CD4-positive, CD25-positive, alpha-beta regulatory T cell (primary cell): ENCODE measurements around the gene NABP1. TPM values are rescaled to one million over a fixed set of nuclear protein-coding genes. Genes with fewer than 3 reads are reported as not detected.

ENCODE experiments used
- ATAC-seq, 2 donors: fragments of 150-1000 bp; cut with Tn5 transposase; one replicate each; pipeline ENCODE4 v1.10.0; 2021; ENCODE audit warnings: low read depth in 2 of 2, moderate number of reproducible peaks in 2 of 2, moderate library complexity in 1 of 2
- DNase-seq, 3 donors: peaks; one replicate each; pipeline versions ENCODE4 v3.0.0 to v3.0.0-alpha.2; 2012 to 2022; ENCODE audit warnings: mixed read lengths in 1 of 3
- H3K27ac ChIP-seq: one replicate; pipeline ENCODE4 v1.7.0; 2013; ENCODE audit warnings: mild to moderate bottlenecking, low read length; ENCODE audit not compliant: insufficient read depth, poor library complexity, severe bottlenecking
- H3K27me3 ChIP-seq: one replicate; pipeline ENCODE4 v1.7.0; 2013; ENCODE audit warnings: low read length; ENCODE audit not compliant: control insufficient read depth, insufficient read depth
- H3K36me3 ChIP-seq: one replicate; pipeline ENCODE4 v1.7.0; 2013; ENCODE audit warnings: mild to moderate bottlenecking, low read length, moderate library complexity; ENCODE audit not compliant: control insufficient read depth, insufficient read depth
- H3K4me1 ChIP-seq: 2 replicates; pipeline ENCODE4 v1.7.0; 2013; ENCODE audit warnings: mild to moderate bottlenecking, low read length; ENCODE audit not compliant: insufficient read depth, control insufficient read depth, poor library complexity, severe bottlenecking
- H3K4me3 ChIP-seq: one replicate; pipeline ENCODE4 v1.7.0; 2013; ENCODE audit warnings: low read depth, mild to moderate bottlenecking, low read length, moderate library complexity
- H3K9me3 ChIP-seq, 2 experiments: 1 replicate in 1 of 2; 2 replicates in 1 of 2; pipeline ENCODE4 v1.7.0; 2013; ENCODE audit warnings: low read length in 2 of 2, mild to moderate bottlenecking in 1 of 2, moderate library complexity in 1 of 2; ENCODE audit not compliant: control insufficient read depth in 2 of 2
- H3K27ac Mint-ChIP-seq, 3 donors: one replicate each; pipeline ENCODE4 v1.8.0; 2020 to 2022; ENCODE audit warnings: mild to moderate bottlenecking in 3 of 3, mixed read lengths in 3 of 3, moderate library complexity in 2 of 3
- H3K27me3 Mint-ChIP-seq: one replicate; pipeline ENCODE4 v1.8.0; 2022; ENCODE audit warnings: mild to moderate bottlenecking, mixed read lengths
- H3K36me3 Mint-ChIP-seq: one replicate; pipeline ENCODE4 v1.8.0; 2020; ENCODE audit warnings: mixed read lengths
- H3K4me1 Mint-ChIP-seq, 4 donors: one replicate each; pipeline ENCODE4 v1.8.0; 2020 to 2022; ENCODE audit warnings: mixed read lengths in 4 of 4, mild to moderate bottlenecking in 1 of 4
- H3K4me3 Mint-ChIP-seq, 4 donors: one replicate each; pipeline ENCODE4 v1.8.0; 2020 to 2022; ENCODE audit warnings: mild to moderate bottlenecking in 4 of 4, mixed read lengths in 4 of 4, moderate library complexity in 3 of 4
- H3K9me3 Mint-ChIP-seq, 7 donors: one replicate each; pipeline ENCODE4 v1.8.0; 2020 to 2022; ENCODE audit warnings: mixed read lengths in 7 of 7, mild to moderate bottlenecking in 3 of 7, moderate library complexity in 2 of 7
- polyA plus RNA-seq, 4 donors: library from polyadenylated mRNA; unstranded; fragments of 300-500 nt; fragmentation: Illumina TruSeq; gene quantifications; one replicate each; pipeline ENCODE4 v1.2.3, GENCODE V29; 2021
- total RNA-seq: library from RNA; stranded (reverse); gene quantifications from one replicate; pipeline ENCODE4 v1.2.3, GENCODE V29; 2022

Gene NABP1
- total and polyA plus RNA-seq, 5 donors from 2014 or later: 23.2 to 170 (median 26.8) TPM

GRCh38 chr2:191705701-191706100 lies 27.8 kb downstream of the NABP1 start:
- Histone ChIP-seq H3K4me1 (no peaks in the 10 kb centered on the region), H3K36me3 (peaks cover 16% of the 10 kb centered on the region), H3K9me3 (no peaks in the 10 kb centered on the region), H3K4me3 (no peak overlapping the region), H3K27me3 (no peaks in the 10 kb centered on the region), H3K27ac (no peak overlapping the region)
- Mint-ChIP-seq H3K27me3 (no peaks in the 10 kb centered on the region), H3K4me3 (no peak overlapping the region), H3K36me3 (peaks cover 58% of the 10 kb centered on the region), H3K9me3 (peaks cover 0 to 3% (median 0%) of the 10 kb centered on the region in 7 donors), H3K4me1 (peaks cover 4 to 20% (median 11%) of the 10 kb centered on the region in 4 donors), H3K27ac (no peak overlapping the region)
- DNase-seq: no peak
- no peak for ATAC-seq

- Mint-ChIP-seq H3K36me3 (peaks cover 62% of the 10 kb centered on the region), H3K9me3 (peaks cover 0 to 3% (median 0%) of the 10 kb centered on the region in 7 donors), H3K4me3 (no peak overlapping the region), H3K27ac (no peak overlapping the region), H3K4me1 (peaks cover 4 to 16% (median 9%) of the 10 kb centered on the region in 4 donors), H3K27me3 (no peaks in the 10 kb centered on the region)
- no peaks in the 10 kb centered on the region for H3K9me3 ChIP-seq
- DNase-seq: no peak
- no peaks in the 10 kb centered on the region for H3K27me3 ChIP-seq
- no peak for ATAC-seq
- no peaks in the 10 kb centered on the region for H3K4me1 ChIP-seq
- H3K36me3 ChIP-seq: peaks cover 17% of the 10 kb centered on the region
- H3K4me3 ChIP-seq: no peak overlapping the region
- no peak overlapping the region for H3K27ac ChIP-seq
These were observed 28.9 kb downstream of the NABP1 start for GRCh38 chr2:191706791-191707190.

- ATAC-seq (no peak), DNase-seq (no peak)
- no peak overlapping the region for H3K27ac ChIP-seq
- H3K27me3 ChIP-seq: no peaks in the 10 kb centered on the region
- Mint-ChIP-seq H3K27me3 (no peaks in the 10 kb centered on the region), H3K9me3 (peaks cover 0 to 3% (median 0%) of the 10 kb centered on the region in 7 donors), H3K36me3 (peaks cover 69% of the 10 kb centered on the region), H3K27ac (no peak overlapping the region), H3K4me1 (peaks cover 2 to 14% (median 7%) of the 10 kb centered on the region in 4 donors), H3K4me3 (no peak overlapping the region)
- peaks cover 17% of the 10 kb centered on the region for H3K36me3 ChIP-seq
- H3K9me3 ChIP-seq: no peaks in the 10 kb centered on the region
- no peak overlapping the region for H3K4me3 ChIP-seq
- H3K4me1 ChIP-seq: no peaks in the 10 kb centered on the region
These were observed 29.6 kb downstream of the NABP1 start for GRCh38 chr2:191707542-191707941.

- H3K9me3 Mint-ChIP-seq: peaks cover 0 to 3% (median 0%) of the 10 kb centered on the region in 7 donors
- H3K36me3 Mint-ChIP-seq: peaks cover 65% of the 10 kb centered on the region
- H3K4me1 Mint-ChIP-seq: peaks cover 0 to 9% (median 0%) of the 10 kb centered on the region in 4 donors
- no peak overlapping the region for H3K4me3 ChIP-seq
- no peak overlapping the region for H3K27ac ChIP-seq
- no peaks in the 10 kb centered on the region for H3K4me1 ChIP-seq
- no peak for DNase-seq
- no peaks in the 10 kb centered on the region for H3K27me3 ChIP-seq
- no peak overlapping the region for H3K27ac Mint-ChIP-seq
- H3K9me3 ChIP-seq: no peaks in the 10 kb centered on the region
- no peaks in the 10 kb centered on the region for H3K27me3 Mint-ChIP-seq
- no peak overlapping the region for H3K4me3 Mint-ChIP-seq
- H3K36me3 ChIP-seq: peaks cover 22% of the 10 kb centered on the region
- ATAC-seq: no peak
These were observed 32.5 kb downstream of the NABP1 start for GRCh38 chr2:191710411-191710900.

- no peak overlapping the region for H3K4me3 Mint-ChIP-seq
- H3K36me3 Mint-ChIP-seq: peaks cover 58% of the 10 kb centered on the region
- no peak overlapping the region for H3K27ac ChIP-seq
- peaks cover 0 to 7% (median 0%) of the 10 kb centered on the region in 4 donors for H3K4me1 Mint-ChIP-seq
- H3K27me3 Mint-ChIP-seq: no peaks in the 10 kb centered on the region
- no peaks in the 10 kb centered on the region for H3K4me1 ChIP-seq
- no peak for DNase-seq
- no peaks in the 10 kb centered on the region for H3K9me3 ChIP-seq
- peaks cover 0 to 3% (median 0%) of the 10 kb centered on the region in 7 donors for H3K9me3 Mint-ChIP-seq
- ATAC-seq: no peak
- no peak overlapping the region for H3K4me3 ChIP-seq
- H3K36me3 ChIP-seq: peaks cover 29% of the 10 kb centered on the region
- peak overlapping the region in 1 of 3 donors; percentile 14 for H3K27ac Mint-ChIP-seq
- H3K27me3 ChIP-seq: no peaks in the 10 kb centered on the region
These were observed 33.7 kb downstream of the NABP1 start for GRCh38 chr2:191711621-191712020.

- Mint-ChIP-seq H3K9me3 (peaks cover 0 to 3% (median 0%) of the 10 kb centered on the region in 7 donors), H3K4me1 (peaks cover 0 to 2% (median 0%) of the 10 kb centered on the region in 4 donors), H3K27me3 (no peaks in the 10 kb centered on the region), H3K36me3 (peaks cover 57% of the 10 kb centered on the region), H3K27ac (no peak overlapping the region), H3K4me3 (no peak overlapping the region)
- H3K4me1 ChIP-seq: no peaks in the 10 kb centered on the region
- no peaks in the 10 kb centered on the region for H3K27me3 ChIP-seq
- DNase-seq: no peak
- no peaks in the 10 kb centered on the region for H3K9me3 ChIP-seq
- H3K36me3 ChIP-seq: peaks cover 20% of the 10 kb centered on the region
- no peak overlapping the region for H3K27ac ChIP-seq
- no peak overlapping the region for H3K4me3 ChIP-seq
- no peak for ATAC-seq
These were observed 35.9 kb downstream of the NABP1 start for GRCh38 chr2:191713837-191714236.

GRCh38 chr2:191714925-191715324 lies 37.0 kb downstream of the NABP1 start:
- peaks cover 0 to under 1% (median 0%) of the 10 kb centered on the region in 7 donors for H3K9me3 Mint-ChIP-seq
- no peak for DNase-seq
- Histone ChIP-seq H3K9me3 (no peaks in the 10 kb centered on the region), H3K27me3 (no peaks in the 10 kb centered on the region), H3K4me1 (no peaks in the 10 kb centered on the region), H3K4me3 (no peak overlapping the region), H3K27ac (no peak overlapping the region), H3K36me3 (peaks cover 16% of the 10 kb centered on the region)
- no peaks in the 10 kb centered on the region for H3K27me3 Mint-ChIP-seq
- ATAC-seq: no peak
- H3K27ac Mint-ChIP-seq: no peak overlapping the region
- no peak overlapping the region for H3K4me3 Mint-ChIP-seq
- peaks cover 49% of the 10 kb centered on the region for H3K36me3 Mint-ChIP-seq
- peaks cover 0 to 4% (median 1%) of the 10 kb centered on the region in 4 donors for H3K4me1 Mint-ChIP-seq

- no peak overlapping the region for H3K4me3 ChIP-seq
- no peak for ATAC-seq
- H3K4me1 Mint-ChIP-seq: peaks cover 0 to 4% (median 1%) of the 10 kb centered on the region in 4 donors
- no peak overlapping the region for H3K27ac Mint-ChIP-seq
- H3K4me1 ChIP-seq: no peaks in the 10 kb centered on the region
- H3K27ac ChIP-seq: no peak overlapping the region
- peaks cover 16% of the 10 kb centered on the region for H3K36me3 ChIP-seq
- peaks cover 44% of the 10 kb centered on the region for H3K36me3 Mint-ChIP-seq
- no peaks in the 10 kb centered on the region for H3K9me3 Mint-ChIP-seq
- H3K4me3 Mint-ChIP-seq: no peak overlapping the region
- H3K9me3 ChIP-seq: no peaks in the 10 kb centered on the region
- no peaks in the 10 kb centered on the region for H3K27me3 Mint-ChIP-seq
- H3K27me3 ChIP-seq: no peaks in the 10 kb centered on the region
- DNase-seq: no peak
These were observed 37.5 kb downstream of the NABP1 start for GRCh38 chr2:191715471-191715870.
